ENCODE data around the gene UBTF.
"Not testable (repeated sequence)": the region's sequence is repeated elsewhere in the genome, so short reads cannot be mapped to it uniquely, and the experiment has no call there.

DNA sequence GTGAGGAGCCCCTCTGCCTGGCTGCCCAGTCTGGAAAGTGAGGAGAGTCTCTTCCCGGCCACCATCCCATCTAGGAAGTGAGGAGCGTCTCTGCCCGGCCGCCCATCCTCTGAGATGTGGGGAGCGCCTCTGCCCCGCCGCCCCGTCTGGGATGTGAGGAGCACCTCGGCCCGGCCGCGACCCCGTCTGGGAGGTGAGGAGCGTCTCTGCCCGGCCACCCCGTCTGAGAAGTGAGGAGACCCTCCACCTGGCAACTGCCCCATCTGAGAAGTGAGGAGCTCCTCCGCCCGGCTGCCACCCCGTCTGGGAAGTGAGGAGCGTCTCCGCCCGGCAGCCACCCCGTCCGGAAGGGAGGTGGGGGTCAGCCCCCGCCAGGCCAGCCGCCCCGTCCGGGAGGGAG lies 18.4 kb upstream of the UBTF start:
- TF ChIP-seq, protein P1, sequence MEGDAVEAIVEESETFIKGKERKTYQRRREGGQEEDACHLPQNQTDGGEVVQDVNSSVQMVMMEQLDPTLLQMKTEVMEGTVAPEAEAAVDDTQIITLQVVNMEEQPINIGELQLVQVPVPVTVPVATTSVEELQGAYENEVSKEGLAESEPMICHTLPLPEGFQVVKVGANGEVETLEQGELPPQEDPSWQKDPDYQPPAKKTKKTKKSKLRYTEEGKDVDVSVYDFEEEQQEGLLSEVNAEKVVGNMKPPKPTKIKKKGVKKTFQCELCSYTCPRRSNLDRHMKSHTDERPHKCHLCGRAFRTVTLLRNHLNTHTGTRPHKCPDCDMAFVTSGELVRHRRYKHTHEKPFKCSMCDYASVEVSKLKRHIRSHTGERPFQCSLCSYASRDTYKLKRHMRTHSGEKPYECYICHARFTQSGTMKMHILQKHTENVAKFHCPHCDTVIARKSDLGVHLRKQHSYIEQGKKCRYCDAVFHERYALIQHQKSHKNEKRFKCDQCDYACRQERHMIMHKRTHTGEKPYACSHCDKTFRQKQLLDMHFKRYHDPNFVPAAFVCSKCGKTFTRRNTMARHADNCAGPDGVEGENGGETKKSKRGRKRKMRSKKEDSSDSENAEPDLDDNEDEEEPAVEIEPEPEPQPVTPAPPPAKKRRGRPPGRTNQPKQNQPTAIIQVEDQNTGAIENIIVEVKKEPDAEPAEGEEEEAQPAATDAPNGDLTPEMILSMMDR (optimal IDR thresholded peaks at IDR 0.05 in 1 of 3, IDR thresholded peaks at IDR 0.05 in 1 of 3, conservative IDR thresholded peaks at IDR 0.05 in 1 of 3; ENCODE audit: extremely low read depth in 1 of 3, insufficient read depth in 2 of 3, low read length in 3 of 3) = not testable (repeated sequence)
- TF ChIP-seq EZH2 (IDR thresholded peaks at IDR 0.05; ENCODE audit: low read length) = not testable (repeated sequence)
